Choroid plexus epithelial cell (primary cell): Measurements from ENCODE around the gene DYNC1H1.

Experiments used
- DNase-seq: peaks from one replicate; pipeline ENCODE4 v3.0.0-alpha.2; 2010; ENCODE audit warnings: low read depth
- H3K4me3 ChIP-seq: 2 replicates; pipeline ENCODE4 v1.5.1; 2011; ENCODE audit warnings: low read depth, mild to moderate bottlenecking, control low read depth, low read length, moderate library complexity
- TF ChIP-seq, protein P1 (sequence below): conservative IDR thresholded peaks from 2 replicates; pipeline ENCODE4 v1.5.1; 2011; ENCODE audit warnings: low read depth, mild to moderate bottlenecking, control low read depth, inconsistent platforms, low read length, moderate library complexity

DYNC1H1 gene

DNA sequence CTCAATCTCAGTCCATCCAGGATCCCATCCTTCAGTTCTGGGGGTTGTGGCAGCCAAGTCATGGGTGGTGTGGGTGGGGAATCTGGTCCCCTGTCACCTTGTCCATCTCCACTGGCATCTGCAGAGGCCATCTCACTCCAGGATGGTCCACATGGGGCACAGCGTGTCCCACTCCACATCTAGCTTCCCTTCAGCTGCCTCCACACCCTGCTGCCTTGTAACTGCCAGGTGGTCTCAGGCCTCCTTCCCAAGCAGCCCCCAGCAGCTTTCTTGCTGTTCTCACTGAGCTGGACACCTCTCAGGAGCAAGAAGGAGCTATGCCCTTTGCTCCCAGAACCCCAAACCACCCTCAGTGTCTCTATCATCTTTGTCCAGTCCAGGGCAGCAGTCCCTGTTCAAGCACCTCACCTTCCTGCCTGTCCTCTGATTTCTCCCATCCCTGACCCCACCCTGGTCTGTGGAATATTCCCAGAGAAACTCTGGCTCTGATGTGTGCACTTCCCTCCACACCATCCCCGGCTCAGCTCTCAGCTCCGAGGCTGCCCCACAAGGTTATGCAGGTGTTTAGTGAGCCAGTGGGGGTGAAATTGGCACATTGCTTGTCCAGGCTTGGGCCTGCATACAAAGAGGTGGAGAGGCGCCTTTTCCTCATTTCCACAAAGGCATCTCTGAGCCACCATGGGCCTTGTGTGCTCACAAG, 13.7 kb upstream of the DYNC1H1 start:
- TF ChIP-seq, protein P1, sequence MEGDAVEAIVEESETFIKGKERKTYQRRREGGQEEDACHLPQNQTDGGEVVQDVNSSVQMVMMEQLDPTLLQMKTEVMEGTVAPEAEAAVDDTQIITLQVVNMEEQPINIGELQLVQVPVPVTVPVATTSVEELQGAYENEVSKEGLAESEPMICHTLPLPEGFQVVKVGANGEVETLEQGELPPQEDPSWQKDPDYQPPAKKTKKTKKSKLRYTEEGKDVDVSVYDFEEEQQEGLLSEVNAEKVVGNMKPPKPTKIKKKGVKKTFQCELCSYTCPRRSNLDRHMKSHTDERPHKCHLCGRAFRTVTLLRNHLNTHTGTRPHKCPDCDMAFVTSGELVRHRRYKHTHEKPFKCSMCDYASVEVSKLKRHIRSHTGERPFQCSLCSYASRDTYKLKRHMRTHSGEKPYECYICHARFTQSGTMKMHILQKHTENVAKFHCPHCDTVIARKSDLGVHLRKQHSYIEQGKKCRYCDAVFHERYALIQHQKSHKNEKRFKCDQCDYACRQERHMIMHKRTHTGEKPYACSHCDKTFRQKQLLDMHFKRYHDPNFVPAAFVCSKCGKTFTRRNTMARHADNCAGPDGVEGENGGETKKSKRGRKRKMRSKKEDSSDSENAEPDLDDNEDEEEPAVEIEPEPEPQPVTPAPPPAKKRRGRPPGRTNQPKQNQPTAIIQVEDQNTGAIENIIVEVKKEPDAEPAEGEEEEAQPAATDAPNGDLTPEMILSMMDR, result no peak
- no peak overlapping the region for H3K4me3 ChIP-seq
- DNase-seq, result no peak

DNA sequence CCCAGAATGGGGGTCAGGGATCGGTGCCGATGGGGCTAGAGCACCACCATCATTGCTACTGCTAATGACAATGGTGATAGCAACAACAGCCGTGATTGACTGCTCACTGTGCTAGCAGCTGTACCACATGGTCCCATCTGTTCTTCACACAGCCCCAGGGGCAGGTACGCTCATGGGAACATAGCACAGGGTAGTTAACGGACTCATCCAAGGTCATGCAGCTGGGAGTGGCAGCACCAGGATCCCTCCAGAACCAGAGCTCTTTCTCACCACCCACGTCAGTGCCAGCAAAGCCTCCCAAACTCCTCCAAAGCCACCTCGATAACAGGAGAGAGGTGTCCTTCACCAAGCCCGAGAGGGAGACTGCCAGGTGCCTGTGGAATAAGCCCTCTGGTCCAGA, 11.2 kb upstream of the DYNC1H1 start:
- no peak for DNase-seq
- TF ChIP-seq, protein P1, result no peak
- H3K4me3 ChIP-seq, result no peak overlapping the region

DNA sequence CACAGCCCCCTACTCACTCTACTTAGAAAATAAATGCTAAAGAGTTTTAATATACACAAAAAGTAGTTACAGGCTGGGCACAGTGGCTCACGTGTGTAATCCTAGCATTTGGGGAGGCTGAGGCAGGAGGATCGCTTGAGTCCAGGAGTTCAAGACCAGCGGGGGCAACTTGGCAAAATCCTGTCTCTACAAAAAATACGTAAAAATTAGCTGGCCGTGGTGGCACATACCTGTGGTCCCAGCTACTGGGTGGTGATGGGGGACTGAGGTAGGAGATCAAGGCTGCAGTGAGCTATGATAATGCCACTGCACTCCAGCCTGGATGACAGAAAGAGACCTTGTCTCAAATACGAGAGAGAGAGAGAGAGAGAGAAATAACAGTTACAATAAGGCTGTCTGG, 9.9 kb upstream of the DYNC1H1 start:
- no peak for DNase-seq
- TF ChIP-seq, protein P1, result no peak
- H3K4me3 ChIP-seq, result no peak overlapping the region

DNA sequence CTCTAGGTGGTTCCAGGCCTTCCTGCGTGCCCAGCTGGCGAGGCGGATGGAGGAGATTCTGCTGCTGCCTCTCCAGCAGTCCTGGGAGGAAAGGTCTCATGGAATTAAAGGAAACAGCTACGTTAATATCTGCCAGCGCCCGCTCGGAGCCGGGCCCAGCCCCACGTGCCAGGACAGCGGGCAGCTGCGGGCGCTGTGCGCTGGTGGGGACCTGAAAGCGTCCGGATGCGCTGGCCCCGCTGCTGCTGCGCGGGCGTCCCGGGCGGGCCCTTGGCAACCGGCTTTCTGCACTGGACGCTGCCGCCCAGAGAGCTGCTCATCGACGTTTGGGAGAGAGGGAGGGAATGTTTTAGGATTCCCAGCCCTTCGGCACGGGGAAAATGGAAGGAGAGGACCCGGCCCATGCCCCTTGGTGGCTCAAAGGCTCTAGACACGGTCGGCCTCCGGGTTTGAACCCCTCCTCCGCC, 8.6 kb upstream of the DYNC1H1 start:
- H3K4me3 ChIP-seq, result no peak overlapping the region
- TF ChIP-seq, protein P1, result no peak
- no peak for DNase-seq

DNA sequence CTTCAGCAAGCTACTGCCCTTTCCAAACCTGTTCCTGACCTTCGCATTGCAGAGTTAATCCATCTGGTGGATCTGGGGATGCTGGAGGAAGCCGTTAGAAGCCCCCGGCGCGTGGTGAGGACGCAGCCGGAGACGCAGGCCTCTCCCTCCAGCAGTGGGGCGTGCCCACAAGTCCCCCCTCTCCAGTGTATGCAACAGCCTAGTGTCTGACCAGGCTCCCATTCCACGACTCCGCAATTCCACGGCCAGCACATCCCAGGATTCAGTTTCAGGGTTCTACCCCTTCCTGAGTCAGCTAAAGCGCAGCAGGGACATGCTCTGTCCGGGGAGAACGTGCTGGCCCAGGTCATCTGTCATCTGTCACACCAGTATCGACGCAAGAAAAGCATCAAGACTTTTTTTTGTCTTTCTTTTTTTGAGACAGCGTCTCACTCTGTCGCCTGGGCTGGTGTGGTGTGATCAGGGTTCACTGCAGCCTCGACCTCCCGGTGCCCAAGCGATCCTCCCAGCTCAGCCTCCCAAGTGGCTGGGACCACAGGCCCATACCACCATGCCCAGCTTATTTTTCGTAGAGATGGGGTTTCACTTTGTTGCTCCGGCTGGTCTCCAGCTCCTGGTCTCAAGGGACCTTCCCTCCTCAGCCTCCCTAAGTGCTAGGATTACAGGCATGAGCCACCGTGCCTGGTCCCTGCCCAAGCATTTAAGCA, 8.0 kb upstream of the DYNC1H1 start:
- no peak for DNase-seq
- TF ChIP-seq, protein P1, result no peak
- H3K4me3 ChIP-seq, result no peak overlapping the region

DNA sequence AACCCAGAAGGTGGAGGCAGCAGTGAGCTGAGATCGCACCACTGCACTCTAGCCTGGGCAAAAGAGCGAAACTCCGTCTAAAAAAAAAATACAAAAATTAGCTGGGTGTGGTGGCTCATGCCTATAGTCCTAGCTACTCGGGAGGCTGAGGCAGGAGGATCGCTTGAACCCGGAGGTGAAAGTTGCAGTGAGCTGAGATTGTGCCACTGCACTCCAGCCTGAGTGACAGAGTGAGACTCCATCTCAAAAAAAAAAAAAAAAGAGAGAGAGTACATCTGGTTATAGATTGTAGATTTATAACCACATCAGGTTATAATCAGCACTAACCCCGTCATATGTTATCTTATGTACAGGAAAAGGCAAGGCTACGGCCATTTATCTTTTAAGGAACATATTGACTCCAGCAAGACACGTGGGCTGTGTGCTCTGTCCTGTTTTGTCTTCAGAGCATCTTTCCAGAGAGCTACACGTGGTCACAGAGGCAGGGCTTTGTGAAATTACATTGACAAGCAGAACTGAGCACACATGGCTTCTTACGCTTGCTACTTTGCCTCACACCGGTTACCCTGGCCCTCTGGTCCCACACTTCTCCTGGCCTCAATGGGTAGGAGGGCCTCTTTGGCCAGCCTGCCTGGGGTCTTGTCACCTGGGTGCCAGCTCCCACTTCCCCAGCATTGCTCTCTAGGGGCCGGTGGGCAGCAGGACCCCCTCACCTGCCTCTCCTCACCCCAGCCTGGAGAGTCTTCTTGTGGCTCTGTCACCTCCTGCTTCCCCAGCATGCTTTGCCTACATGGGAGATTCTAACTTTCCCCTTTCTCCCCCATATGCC, 6.8 kb upstream of the DYNC1H1 start:
- no peak overlapping the region for H3K4me3 ChIP-seq
- TF ChIP-seq, protein P1, result no peak
- no peak for DNase-seq
